AG09319 (cell line): ENCODE data around the gene DNAH3.

Experiments used
- DNase-seq: peaks from one replicate; pipeline ENCODE4 v3.0.0-alpha.2; 2010; ENCODE audit warnings: low read depth; ENCODE audit errors: extremely low read depth
- CTCF ChIP-seq: IDR thresholded peaks from 2 replicates; pipeline ENCODE4 v1.5.1; 2011; ENCODE audit warnings: low read depth, mild to moderate bottlenecking, inconsistent platforms, low read length, moderate library complexity

The DNAH3 gene

GRCh38 chr16:20971401-20971800, 179.2 kb downstream of the DNAH3 start:
- TF ChIP-seq CTCF: no peak
- no peak for DNase-seq

GRCh38 chr16:20969386-20969785, 181.3 kb downstream of the DNAH3 start:
- TF ChIP-seq CTCF: no peak
- no peak for DNase-seq

- no peak for TF ChIP-seq CTCF
- no peak for DNase-seq
Observed at GRCh38 chr16:20968765-20969164, 181.9 kb downstream of the DNAH3 start.

GRCh38 chr16:20960899-20961298, 189.7 kb downstream of the DNAH3 start:
- TF ChIP-seq CTCF: no peak
- DNase-seq: no peak

- TF ChIP-seq CTCF: no peak
- no peak for DNase-seq
Observed at GRCh38 chr16:20957153-20957552, 193.5 kb downstream of the DNAH3 start.

GRCh38 chr16:20956319-20956718, 194.3 kb downstream of the DNAH3 start:
- no peak for TF ChIP-seq CTCF
- DNase-seq: no peak

GRCh38 chr16:20954574-20954973, 196.1 kb downstream of the DNAH3 start:
- no peak for DNase-seq
- TF ChIP-seq CTCF: no peak
